H54 (cell line): ENCODE data around the gene OR6C2.
"Not testable (repeated sequence)": the region's sequence is repeated elsewhere in the genome, so short reads cannot be mapped to it uniquely, and the experiment has no call there.

Source experiments
- DNase-seq: peaks from one replicate; pipeline ENCODE4 v3.0.0; 2011; ENCODE audit warnings: low spot score, mixed read lengths; ENCODE audit not compliant: insufficient read length
- FAIRE-seq: peaks from 3 replicates; lab custom pipeline; 2011; peaks lifted over from hg19 to GRCh38; lab: Jason Lieb, UNC
- POLR2A ChIP-seq: IDR thresholded peaks from 2 replicates; pipeline ENCODE4 v1.6.1; 2011; ENCODE audit warnings: low read depth, mild to moderate bottlenecking, low read length

Gene OR6C2

DNA sequence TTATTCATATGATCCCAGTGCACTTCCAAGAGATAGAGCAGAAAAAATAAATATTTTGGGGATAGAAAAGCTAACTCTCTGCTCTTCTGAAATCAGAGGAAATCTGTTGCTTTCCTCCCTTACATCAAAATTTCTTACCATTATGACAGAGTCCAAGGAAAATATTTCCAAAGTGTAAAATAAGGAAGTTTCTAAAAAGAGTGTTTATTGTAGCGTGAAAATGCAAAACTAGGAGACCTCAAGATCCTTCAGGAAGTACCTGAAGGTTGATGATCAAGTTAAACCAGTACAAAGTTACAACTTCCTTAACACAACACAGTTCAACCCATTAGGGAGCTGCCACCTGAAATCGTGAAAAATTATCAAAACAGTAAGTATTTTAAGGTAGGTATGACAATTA, at the start of gene OR6C2:
Gene OR6C2, plus strand, starts transcription at position 301 of the 400 bp plus-strand sequence. CDS start 8,138 bp downstream, outside the sequence.
- FAIRE-seq (no peak), DNase-seq (no peak)
- TF ChIP-seq POLR2A = no peak

DNA sequence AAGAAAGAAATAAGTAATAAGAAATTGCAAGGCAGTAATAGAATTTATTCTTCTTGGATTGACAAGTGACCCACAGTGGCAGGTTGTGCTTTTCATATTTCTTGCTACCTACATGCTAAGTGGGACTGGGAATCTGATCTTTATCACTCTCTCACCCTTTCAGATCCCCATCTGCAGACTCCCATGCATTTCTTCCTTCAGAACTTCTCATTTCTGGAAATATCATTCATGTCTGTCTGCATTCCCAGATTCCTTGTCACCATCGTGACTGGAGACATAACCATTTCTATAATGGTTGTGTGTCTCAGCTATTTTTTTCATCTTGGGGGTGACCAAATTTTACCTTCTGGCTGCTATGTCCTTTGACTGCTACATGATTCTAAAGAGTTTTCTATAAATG, 47.5 kb upstream of the OR6C2 start:
- no peak for TF ChIP-seq POLR2A
- DNase-seq (no peak), FAIRE-seq (no peak)

DNA sequence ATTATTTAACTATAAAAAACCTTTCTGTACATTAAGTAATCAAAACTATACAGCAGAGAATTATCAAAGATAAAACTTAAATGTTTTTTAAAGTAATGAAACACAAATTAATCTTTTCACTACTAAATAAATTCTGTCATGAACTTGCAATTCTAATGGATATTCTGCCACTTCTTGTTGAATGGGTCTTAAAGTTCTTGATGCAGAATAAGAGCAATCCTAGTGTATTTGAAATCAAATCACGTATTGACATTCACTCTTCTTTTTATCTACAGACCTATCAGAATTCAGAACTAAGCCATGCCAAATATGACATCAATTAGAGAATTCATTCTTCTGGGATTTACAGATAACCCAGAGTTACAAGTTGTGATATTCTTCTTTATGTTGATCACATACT, 43.6 kb upstream of the OR6C2 start, which contains the start of gene OR6C65:
Gene OR6C65, plus strand, starts transcription at position 301 of the 400 bp plus-strand sequence. Its CDS starts 0 bp downstream, at position 301.
- FAIRE-seq = no peak
- no peak for DNase-seq
- no peak for TF ChIP-seq POLR2A

DNA sequence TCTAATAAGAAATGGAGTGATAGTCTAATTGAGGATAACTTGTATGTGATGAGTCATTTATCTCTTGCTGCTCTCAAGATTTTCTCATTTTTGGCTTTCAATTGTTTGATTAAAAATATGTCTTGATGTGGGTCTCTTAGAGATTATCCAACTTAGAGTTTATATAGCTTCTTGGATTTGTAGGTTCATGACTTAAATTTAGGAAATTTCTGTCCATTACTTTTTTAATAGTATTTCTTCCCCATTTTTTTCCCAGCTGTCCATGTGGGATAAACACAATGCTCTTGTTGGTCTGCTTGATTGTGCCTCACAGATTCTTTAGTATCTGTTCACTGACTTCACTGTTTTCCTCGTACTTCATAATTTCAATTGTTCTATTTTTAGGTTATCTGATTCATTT, 36.0 kb upstream of the OR6C2 start:
- no peak for FAIRE-seq

DNA sequence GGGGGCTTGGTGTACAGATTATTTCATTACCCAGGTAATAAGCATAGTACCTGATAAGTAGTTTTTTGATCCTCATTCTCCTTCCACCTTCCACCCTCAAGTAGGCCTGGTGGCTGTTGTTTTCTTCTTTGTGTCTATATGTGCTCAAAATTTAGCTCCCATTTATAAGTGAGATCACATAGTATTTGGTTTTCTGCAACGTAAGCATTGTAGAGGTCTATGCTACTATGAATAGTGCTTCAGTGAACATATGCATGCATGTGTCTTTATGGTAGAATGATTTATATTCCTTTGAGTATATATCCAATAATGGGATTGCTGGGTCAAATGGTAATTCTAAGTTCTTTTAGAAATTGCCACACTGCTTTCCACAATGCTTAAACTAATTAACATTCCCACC, 34.7 kb upstream of the OR6C2 start:
- FAIRE-seq, DNase-seq: not testable (repeated sequence)

More for the DNA sequence above, 36.0 kb upstream of the OR6C2 start:
- no peak for TF ChIP-seq POLR2A
- DNase-seq = no peak

DNA sequence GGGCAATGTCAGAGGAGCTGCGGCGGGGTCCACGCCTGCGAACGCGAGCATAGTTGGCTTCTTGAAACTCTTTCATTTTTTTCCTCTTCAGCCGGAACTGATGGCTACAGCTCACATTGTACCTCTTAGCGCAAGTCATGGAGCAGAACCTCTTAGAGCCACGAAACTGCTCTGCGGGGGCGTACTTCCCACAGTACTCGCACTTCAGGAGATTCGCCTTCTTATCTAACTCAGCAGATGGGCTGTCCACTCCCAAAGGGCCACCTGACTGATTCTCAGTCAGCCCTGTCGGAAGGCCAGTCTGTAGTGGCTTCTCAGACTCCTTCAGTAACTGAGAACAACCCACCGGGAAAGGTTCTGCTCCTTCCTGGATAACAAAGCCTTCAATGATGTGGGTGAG, 31.7 kb upstream of the OR6C2 start:
- not testable (repeated sequence) for DNase-seq, FAIRE-seq

DNA sequence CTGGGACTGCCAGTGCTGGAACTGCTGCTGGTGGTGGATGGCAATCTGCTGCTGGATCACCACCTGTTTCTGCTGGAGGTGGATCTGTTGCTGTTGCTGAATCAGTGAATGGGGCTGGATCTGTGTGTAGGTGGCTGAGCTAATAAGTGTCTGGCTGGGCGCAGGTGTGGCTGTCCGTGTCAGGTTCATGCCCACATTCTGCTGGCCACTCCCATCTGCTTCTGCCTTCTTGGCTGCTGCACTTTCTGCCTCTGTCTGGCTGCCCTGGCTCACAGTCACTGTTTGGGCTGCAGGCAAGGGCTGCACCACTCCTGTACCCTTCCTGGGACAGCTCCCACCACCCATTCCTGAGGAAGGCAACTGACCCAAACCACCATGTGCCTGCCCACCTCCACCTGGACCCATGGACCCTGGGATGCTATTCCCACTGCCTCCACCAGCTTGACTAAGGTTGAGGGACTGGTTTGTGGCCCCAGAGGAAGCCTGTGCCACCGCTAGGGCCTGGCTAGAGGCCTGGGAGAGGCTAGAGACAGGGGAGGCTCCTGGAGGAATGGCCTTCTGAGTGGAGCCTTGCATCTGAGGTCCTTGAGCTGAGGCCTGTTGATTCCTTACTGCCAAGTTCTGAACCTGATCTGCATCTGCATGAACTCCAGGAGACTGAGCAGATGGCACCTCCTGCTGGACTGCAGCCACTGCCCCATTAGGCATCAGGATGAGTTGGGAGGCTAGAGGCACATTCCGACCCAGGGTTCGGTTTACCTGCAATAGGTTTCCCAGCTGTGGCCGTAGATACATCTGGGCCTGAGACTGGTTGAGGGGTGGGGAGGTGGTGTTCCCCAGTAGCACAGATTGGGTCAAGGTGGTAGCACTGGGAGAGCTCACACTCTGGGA, 30.1 kb upstream of the OR6C2 start:
- DNase-seq, FAIRE-seq: not testable (repeated sequence)

DNA sequence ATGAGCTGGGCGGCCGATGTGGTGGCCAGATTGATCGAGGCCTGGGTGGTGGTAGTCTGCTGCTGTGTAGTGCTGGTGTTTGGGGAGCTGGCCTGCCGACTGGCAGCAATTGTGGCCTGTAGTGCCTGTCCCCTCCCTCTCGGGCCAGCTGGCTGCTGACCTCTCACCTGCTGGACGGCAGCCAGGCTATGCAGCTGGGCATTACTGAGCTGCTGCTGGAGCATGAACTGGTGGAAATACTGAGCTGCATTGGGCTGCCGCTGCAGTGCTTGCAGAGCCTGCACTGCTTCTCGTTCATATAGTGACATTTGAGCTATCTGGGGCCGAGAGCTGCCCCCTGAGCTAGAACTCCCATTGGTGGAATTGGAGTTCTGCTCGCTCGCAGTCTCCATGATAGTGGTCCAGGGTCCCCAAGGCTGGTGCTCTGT, 29.5 kb upstream of the OR6C2 start:
- FAIRE-seq, DNase-seq: not testable (repeated sequence)

DNA sequence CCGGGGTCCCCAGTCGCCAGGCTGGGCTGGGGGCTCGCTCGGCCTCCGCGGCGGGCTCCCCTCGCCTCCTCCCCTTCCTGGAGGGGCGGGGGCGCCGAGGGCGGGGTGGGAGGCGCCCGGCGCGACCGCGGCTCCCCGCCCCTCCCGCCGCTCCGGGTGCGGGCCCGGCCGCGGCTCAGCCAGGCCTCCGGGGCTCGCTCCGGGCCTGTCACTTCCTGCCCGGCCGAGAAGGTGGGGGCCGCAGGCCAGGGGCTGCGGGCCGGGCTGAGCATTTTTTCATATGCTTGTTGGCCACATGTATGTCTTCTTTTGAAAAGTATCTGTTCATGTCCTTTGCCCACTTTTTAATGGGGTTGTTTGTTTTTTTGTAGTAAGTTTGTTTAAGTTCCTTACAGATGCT, 29.0 kb upstream of the OR6C2 start:
- DNase-seq, FAIRE-seq: not testable (repeated sequence)

DNA sequence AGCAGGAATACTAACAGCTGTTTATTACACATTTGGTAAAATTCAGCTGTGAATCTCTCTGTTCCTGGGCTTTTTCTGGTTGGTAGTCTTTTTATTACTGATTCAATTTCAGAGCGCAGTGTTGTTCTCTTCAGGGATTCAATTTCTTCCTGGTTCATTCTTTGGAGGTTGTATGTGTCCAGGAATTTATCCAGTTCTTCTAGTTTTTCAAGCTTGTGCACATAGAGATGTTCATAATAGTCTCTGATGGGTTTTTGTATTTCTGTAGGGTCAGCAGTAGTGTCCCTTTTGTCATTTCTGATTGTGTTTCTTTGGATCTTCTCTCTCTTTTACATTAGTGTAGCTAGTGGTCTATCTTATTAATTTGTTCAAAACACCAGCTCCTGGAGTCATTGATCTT, 26.9 kb upstream of the OR6C2 start:
- FAIRE-seq (no peak), DNase-seq (no peak)
- TF ChIP-seq POLR2A = no peak

DNA sequence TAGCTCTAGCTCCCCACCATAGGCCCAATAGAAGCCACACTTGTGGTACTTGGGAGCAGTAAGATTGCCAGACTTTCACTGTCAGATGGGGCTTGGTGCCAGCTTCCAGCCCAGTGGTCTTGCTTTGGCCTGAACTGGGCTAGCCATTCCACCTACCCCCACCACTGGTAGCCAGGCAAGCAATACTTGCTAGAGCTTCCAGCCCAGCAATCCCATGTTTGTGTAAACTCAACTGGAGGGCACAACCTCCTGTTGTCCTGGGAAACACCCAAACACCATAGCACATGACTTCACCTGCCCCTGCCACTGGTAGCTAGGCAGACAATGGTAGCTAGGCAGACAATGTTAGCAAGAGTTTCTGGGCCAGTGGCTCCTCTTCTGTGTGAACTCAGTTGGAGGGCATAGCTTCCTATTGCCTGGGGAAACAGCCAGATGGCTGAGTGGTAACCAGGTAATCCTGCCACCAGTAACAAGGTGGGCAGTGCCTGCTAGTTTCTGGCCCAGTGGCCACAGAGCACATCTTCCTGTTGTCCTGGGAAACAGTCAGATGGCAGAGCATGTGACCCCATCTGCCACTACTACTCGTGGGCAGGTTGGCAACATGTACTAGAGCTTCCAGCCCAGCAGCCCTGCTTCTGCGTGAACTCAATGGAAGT, 23.4 kb upstream of the OR6C2 start:
- DNase-seq = no peak
- no peak for FAIRE-seq
- no peak for TF ChIP-seq POLR2A

DNA sequence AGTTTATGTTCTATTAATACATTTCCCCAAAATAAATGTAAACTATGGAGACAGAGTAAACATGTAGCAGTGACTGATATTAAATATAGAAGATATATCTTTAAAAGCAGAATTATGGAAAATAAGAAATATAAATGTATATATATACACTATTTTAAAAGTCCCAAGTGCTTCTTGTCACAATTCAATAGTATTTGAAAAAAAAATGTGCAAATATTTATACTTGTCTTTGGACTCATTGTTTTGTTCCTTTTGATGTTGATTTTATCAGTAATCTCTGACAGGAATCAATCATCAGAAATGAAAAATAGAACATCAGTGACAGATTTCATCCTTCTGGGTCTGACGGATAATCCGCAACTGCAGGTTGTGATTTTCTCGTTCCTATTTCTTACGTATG, 17.9 kb upstream of the OR6C2 start, which contains the start of gene OR6C76:
Gene OR6C76, plus strand, starts transcription at position 301 of the 400 bp plus-strand sequence. Its CDS starts 0 bp downstream, at position 301.
- FAIRE-seq = no peak
- no peak for DNase-seq
- TF ChIP-seq POLR2A = no peak

DNA sequence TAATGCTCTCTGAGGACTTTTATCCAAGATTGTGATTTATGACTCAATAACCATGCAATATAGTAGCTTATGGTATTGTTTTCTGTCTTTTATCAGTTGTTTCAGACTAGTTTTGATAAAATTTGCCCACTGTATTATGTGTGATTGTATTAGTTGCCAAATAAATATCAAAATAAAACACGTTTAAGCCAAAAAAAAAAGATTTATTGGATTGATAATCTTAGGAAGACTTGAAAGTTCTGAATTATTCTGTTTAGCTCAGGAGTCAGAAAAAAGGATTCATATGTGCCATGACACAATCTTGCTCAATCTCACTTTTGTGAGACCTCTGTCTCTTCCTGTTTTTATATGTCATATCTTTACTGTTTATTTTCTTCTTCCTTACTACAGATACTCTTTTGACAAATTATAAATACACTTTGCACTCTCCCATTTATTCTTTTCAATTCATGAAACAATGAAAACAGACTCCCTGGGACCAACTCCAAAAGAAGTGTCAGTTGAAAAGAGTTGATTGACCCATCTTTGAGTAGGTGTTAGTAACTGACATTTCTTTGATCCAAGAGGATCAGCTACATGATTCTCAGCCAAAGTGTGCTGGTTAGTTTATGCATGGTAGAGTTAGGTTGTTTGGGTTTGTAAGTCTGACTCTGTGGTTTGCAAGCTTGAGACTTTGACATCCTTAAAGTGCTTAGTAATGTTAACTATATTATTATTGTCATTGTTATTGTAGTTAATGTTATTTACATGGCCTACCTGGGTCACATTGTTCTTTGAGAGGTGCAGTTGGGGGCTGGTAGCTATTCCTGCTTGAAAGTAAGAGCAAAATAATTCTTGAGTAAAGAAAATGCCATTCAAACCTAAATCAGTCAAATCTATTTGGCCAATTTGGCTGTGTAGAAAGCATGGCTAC, 15.3 kb upstream of the OR6C2 start:
- FAIRE-seq (no peak), DNase-seq (no peak)
- TF ChIP-seq POLR2A = no peak

DNA sequence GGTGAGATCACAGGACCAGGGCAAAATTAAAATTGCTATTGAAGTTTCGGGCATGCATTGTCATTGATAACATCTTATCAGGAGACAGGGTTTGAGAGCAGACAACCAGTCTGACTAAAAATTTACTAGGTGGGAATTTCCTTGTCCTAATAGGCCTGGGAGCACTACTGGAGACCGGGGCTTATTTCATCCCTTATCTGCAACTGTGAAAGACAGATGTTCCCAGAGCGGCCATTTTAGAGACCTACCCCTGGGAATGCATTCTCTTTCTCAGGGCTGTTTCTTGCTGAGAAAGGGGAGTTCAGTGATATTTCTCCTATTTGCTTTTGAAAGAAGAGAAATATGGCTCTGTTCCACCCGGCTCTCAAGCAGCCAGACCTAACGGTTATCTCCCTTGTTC, 2.6 kb upstream of the OR6C2 start:
- FAIRE-seq, DNase-seq: not testable (repeated sequence)
